HepG2 (cell line): Measurements from ENCODE around the gene ZPR1. TPM values are rescaled to one million over a fixed set of nuclear protein-coding genes. Genes with fewer than 3 reads are reported as not detected.
A peak's percentile ranks its signal among the peaks of the same experiment; 100 is the strongest.

Source experiments
- HDAC1 ChIP-seq: sonication (generic); formaldehyde crosslinking; IDR thresholded peaks from 2 replicates; pipeline ENCODE4 v1.5.1; 2020; ENCODE audit warnings: mild to moderate bottlenecking, missing genetic modification reagents
- KDM2A ChIP-seq: sonication (generic); formaldehyde crosslinking; IDR thresholded peaks from 2 replicates; pipeline ENCODE4 v1.4.0; 2020; ENCODE audit warnings: low read depth, missing genetic modification reagents, borderline replicate concordance
- KLF16 ChIP-seq, 2 experiments: sonication (generic) in 1 of 2; formaldehyde crosslinking in 1 of 2; IDR thresholded peaks; 2 replicates each; pipeline versions ENCODE4 v1.6.1 to v1.8.0; 2016 to 2023; ENCODE audit warnings: missing genetic modification reagents in 2 of 2, missing compliant biosample characterization in 1 of 2
- MAFK ChIP-seq, 2 experiments: IDR thresholded peaks in 1 of 2; conservative IDR thresholded peaks in 1 of 2; 2 replicates each; pipeline ENCODE4 v1.6.1; 2011; ENCODE audit warnings: improper control_type of control experiment in 2 of 2, low read length in 2 of 2
- REL ChIP-seq: sonication (generic); formaldehyde crosslinking; conservative IDR thresholded peaks from 2 replicates; pipeline ENCODE4 v1.8.0; 2022; ENCODE audit warnings: mild to moderate bottlenecking, missing genetic modification reagents, moderate library complexity
- RERE ChIP-seq: IDR thresholded peaks from 2 replicates; pipeline ENCODE4 v1.6.1; 2016; ENCODE audit warnings: low read depth, missing genetic modification reagents, missing compliant biosample characterization
- ZBTB26 ChIP-seq: IDR thresholded peaks from 2 replicates; pipeline ENCODE4 v1.6.1; 2016; ENCODE audit warnings: missing compliant biosample characterization, missing genetic modification reagents, borderline replicate concordance
- ZFP82 ChIP-seq: sonication (generic); formaldehyde crosslinking; IDR thresholded peaks from 2 replicates; pipeline ENCODE4 v1.5.1; 2020; ENCODE audit warnings: mild to moderate bottlenecking, missing genetic modification reagents, borderline replicate concordance
- ZNF138 ChIP-seq: sonication (generic); formaldehyde crosslinking; IDR thresholded peaks from 2 replicates; pipeline ENCODE4 v1.5.0; 2020; ENCODE audit warnings: mild to moderate bottlenecking, low read depth, missing genetic modification reagents
- ZNF256 ChIP-seq: sonication (generic); formaldehyde crosslinking; conservative IDR thresholded peaks from 2 replicates; pipeline ENCODE4 v1.4.0; 2020; ENCODE audit warnings: missing genetic modification reagents
- ZNF383 ChIP-seq: sonication (generic); formaldehyde crosslinking; IDR thresholded peaks from 2 replicates; pipeline ENCODE4 v1.4.0; 2020; ENCODE audit warnings: missing genetic modification reagents, mild to moderate bottlenecking, borderline replicate concordance
- ZNF430 ChIP-seq: sonication (generic); formaldehyde crosslinking; IDR thresholded peaks from 2 replicates; pipeline ENCODE4 v1.9.0; 2021; ENCODE audit warnings: mild to moderate bottlenecking, missing genetic modification reagents
- ZNF501 ChIP-seq: sonication (generic); formaldehyde crosslinking; IDR thresholded peaks from 2 replicates; pipeline ENCODE4 v1.5.1; 2020; ENCODE audit warnings: mild to moderate bottlenecking, moderate library complexity, missing genetic modification reagents
- ZNF782 ChIP-seq: sonication (generic); formaldehyde crosslinking; IDR thresholded peaks from 2 replicates; pipeline ENCODE4 v1.4.0; 2020; ENCODE audit warnings: missing genetic modification reagents, mild to moderate bottlenecking, borderline replicate concordance
- ZNF850 ChIP-seq: sonication (generic); formaldehyde crosslinking; conservative IDR thresholded peaks from 2 replicates; pipeline ENCODE4 v1.9.0; 2021; ENCODE audit warnings: mild to moderate bottlenecking, missing genetic modification reagents
- polyA plus RNA-seq, 8 experiments: library from polyadenylated mRNA; depleted of rRNA in 3 of 8; stranded (reverse) in 7 of 8; unstranded in 1 of 8; fragments of >200 nt; fragmentation: Illumina TruSeq in 4 of 8; extraction: Trizol in 4 of 8; gene quantifications; 2 replicates each; pipeline versions ENCODE4 v1.2.1 to v1.2.3, GENCODE V29; 2011 to 2016; ENCODE audit warnings: low read depth in 4 of 8, missing spikeins in 1 of 8, mixed read lengths in 1 of 8; ENCODE audit not compliant: insufficient read depth in 1 of 8
- total RNA-seq, 5 experiments: library from RNA; depleted of rRNA; stranded (reverse); fragments of >200 nt; fragmentation: Illumina TruSeq; extraction: Trizol; gene quantifications; 2 replicates each; pipeline ENCODE4 v1.2.3, GENCODE V29; 2016; ENCODE audit warnings: low read depth in 1 of 5
- TF ChIP-seq, protein P1 (sequence below): sonication (generic); formaldehyde crosslinking; IDR thresholded peaks from 2 replicates; pipeline ENCODE4 v1.5.0; 2020; ENCODE audit warnings: missing genetic modification reagents
- TF ChIP-seq, protein P2 (sequence below): sonication (generic); formaldehyde crosslinking; IDR thresholded peaks from 2 replicates; pipeline ENCODE4 v1.4.0; 2020; ENCODE audit warnings: missing genetic modification reagents, mild to moderate bottlenecking, borderline replicate concordance
- TF ChIP-seq, protein P3 (sequence below): IDR thresholded peaks from 2 replicates; pipeline ENCODE4 v1.6.1; 2016; ENCODE audit warnings: low read depth, control low read depth

The ZPR1 gene
- total and polyA plus RNA-seq, 2 of the 13 experiments (the other 11 are each of a cell fraction or from before 2014, with no cell fraction given), result 40.0 to 79.3 TPM

DNA sequence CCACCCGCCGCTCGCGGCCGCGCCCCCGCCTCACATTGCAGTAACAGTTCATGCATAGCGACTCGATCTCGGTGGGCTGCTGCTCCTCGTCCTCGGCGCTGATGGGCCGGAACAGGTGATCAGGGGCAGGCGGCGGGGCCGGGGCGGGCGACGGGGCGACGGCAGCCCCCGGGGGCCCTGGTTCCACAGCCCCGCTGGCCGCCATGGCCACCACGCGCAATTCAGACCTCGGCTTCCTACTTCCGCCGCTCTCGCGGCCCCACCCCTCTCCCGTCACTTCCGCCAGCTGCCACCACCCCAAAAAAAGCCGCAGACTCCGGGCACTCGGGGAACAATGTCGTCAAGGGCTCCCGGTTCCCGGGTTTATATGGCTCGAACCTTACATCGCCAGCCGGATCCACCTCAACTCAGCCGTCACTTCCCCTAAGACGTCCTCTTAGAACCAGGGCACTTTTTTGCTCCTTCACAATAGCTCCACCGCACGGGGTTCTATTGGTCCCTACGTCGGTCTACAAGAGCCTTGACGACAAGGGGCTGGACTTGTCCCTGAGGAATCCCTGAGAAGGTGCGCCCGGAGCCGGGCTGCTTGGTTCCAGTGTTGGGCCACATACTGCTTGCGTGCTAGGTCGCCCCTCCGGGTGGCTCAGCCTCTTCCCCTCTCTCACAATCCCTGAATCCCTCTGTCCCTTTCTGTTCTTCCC is at the start of gene ZPR1 (continued):
- peak; percentile 81 for TF ChIP-seq HDAC1
- TF ChIP-seq ZNF782 (CRISPR knock-in tag), result no peak
- TF ChIP-seq, protein P1, sequence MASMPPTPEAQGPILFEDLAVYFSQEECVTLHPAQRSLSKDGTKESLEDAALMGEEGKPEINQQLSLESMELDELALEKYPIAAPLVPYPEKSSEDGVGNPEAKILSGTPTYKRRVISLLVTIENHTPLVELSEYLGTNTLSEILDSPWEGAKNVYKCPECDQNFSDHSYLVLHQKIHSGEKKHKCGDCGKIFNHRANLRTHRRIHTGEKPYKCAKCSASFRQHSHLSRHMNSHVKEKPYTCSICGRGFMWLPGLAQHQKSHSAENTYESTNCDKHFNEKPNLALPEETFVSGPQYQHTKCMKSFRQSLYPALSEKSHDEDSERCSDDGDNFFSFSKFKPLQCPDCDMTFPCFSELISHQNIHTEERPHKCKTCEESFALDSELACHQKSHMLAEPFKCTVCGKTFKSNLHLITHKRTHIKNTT (CRISPR knock-in tag), result no peak
- TF ChIP-seq ZFP82 (CRISPR knock-in tag), result no peak
- TF ChIP-seq, protein P2, sequence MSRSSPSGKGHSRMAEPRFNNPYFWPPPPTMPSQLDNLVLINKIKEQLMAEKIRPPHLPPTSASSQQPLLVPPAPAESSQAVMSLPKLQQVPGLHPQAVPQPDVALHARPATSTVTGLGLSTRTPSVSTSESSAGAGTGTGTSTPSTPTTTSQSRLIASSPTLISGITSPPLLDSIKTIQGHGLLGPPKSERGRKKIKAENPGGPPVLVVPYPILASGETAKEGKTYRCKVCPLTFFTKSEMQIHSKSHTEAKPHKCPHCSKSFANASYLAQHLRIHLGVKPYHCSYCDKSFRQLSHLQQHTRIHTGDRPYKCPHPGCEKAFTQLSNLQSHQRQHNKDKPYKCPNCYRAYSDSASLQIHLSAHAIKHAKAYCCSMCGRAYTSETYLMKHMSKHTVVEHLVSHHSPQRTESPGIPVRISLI, result peak; percentile 70; the same call in 1 of the 2 replicates
- TF ChIP-seq RERE, result no peak
- no peak for TF ChIP-seq ZBTB26 (CRISPR knock-in tag)
- TF ChIP-seq ZNF138 (CRISPR knock-in tag), result no peak
- TF ChIP-seq ZNF383 (CRISPR knock-in tag), result no peak
- TF ChIP-seq ZNF850 (CRISPR knock-in tag), result 0 out of 2 replicates have a peak, but pooled peaks have one; percentile 30
- peak; percentile 89 for TF ChIP-seq KDM2A (CRISPR knock-in tag)
- peak in 1 of 2 experiments; percentile 82; a peak in 2 of 4 replicates for TF ChIP-seq KLF16 (CRISPR knock-in tag; IDR thresholded peaks at IDR 0.05)
- TF ChIP-seq MAFK (conservative IDR thresholded peaks at IDR 0.05 in 1 of 2, IDR thresholded peaks at IDR 0.05 in 1 of 2; ENCODE audit: low read length in 2 of 2), result no peak
- peak; percentile 64; the same call in 1 of the 2 replicates for TF ChIP-seq ZNF501 (CRISPR knock-in tag)
- TF ChIP-seq, protein P3, sequence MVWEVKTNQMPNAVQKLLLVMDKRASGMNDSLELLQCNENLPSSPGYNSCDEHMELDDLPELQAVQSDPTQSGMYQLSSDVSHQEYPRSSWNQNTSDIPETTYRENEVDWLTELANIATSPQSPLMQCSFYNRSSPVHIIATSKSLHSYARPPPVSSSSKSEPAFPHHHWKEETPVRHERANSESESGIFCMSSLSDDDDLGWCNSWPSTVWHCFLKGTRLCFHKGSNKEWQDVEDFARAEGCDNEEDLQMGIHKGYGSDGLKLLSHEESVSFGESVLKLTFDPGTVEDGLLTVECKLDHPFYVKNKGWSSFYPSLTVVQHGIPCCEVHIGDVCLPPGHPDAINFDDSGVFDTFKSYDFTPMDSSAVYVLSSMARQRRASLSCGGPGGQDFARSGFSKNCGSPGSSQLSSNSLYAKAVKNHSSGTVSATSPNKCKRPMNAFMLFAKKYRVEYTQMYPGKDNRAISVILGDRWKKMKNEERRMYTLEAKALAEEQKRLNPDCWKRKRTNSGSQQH (CRISPR knock-in tag), result no peak
- TF ChIP-seq ZNF430, result no peak
- 0 out of 2 replicates have a peak, but pooled peaks have one; percentile 19 for TF ChIP-seq REL (CRISPR knock-in tag)
- TF ChIP-seq ZNF256 (CRISPR knock-in tag), result no peak
